Heart left ventricle (tissue), 16 donors: ENCODE results near the gene RAVER1. TPM values are rescaled to one million over a fixed set of nuclear protein-coding genes. Genes with fewer than 3 reads are reported as not detected.
A peak's percentile ranks its signal among the peaks of the same experiment; 100 is the strongest.
"Not testable (repeated sequence)": the region's sequence is repeated elsewhere in the genome, so short reads cannot be mapped to it uniquely, and the experiment has no call there.

Experiments used
- ATAC-seq, 4 donors: fragments of 200-7000 bp; cut with Tn5 transposase; one replicate each; pipeline ENCODE4 v1.9.1; 2020 to 2022; ENCODE audit warnings: moderate library complexity in 4 of 4, mild to moderate bottlenecking in 3 of 4, moderate number of reproducible peaks in 1 of 4
- DNase-seq, 5 donors: peaks; one replicate each; pipeline ENCODE4 v3.0.0-alpha.2; 2020
- H3K27ac ChIP-seq, 12 donors: fragments of 200-600 bp; sonication (generic) in 4 of 12; one replicate each; pipeline versions ENCODE4 v1.5.0 to v1.8.0; 2016 to 2022; ENCODE audit warnings: mild to moderate bottlenecking in 2 of 12
- H3K27me3 ChIP-seq, 9 donors: fragments of 200-600 bp; sonication (generic) in 2 of 9; one replicate each; pipeline versions ENCODE4 v1.5.1 to v1.8.0; 2016 to 2022; ENCODE audit warnings: mild to moderate bottlenecking in 3 of 9
- H3K36me3 ChIP-seq, 9 donors: fragments of 200-600 bp; sonication (generic) in 2 of 9; one replicate each; pipeline versions ENCODE4 v1.5.0 to v1.8.0; 2018 to 2022; ENCODE audit warnings: mild to moderate bottlenecking in 2 of 9
- H3K4me1 ChIP-seq, 12 donors: fragments of 200-600 bp; sonication (generic) in 4 of 12; one replicate each; pipeline versions ENCODE4 v1.5.0 to v1.8.0; 2016 to 2022; ENCODE audit warnings: mild to moderate bottlenecking in 3 of 12
- H3K4me3 ChIP-seq, 12 donors: fragments of 200-600 bp; sonication (generic) in 4 of 12; one replicate each; pipeline versions ENCODE4 v1.5.0 to v1.8.0; 2017 to 2022; ENCODE audit warnings: mild to moderate bottlenecking in 9 of 12, moderate library complexity in 4 of 12
- H3K9me3 ChIP-seq, 12 donors: fragments of 200-600 bp; sonication (generic) in 4 of 12; one replicate each; pipeline versions ENCODE4 v1.5.0 to v1.8.0; 2016 to 2022; ENCODE audit warnings: mild to moderate bottlenecking in 1 of 12
- POLR2A ChIP-seq, 2 donors: fragments of 450-650 bp; IDR thresholded peaks; one replicate each; pipeline ENCODE4 v1.6.1; 2017; ENCODE audit warnings: antibody characterized with exemption in 2 of 2, mild to moderate bottlenecking in 2 of 2, moderate library complexity in 2 of 2
- WGBS, 4 donors: extraction: QIAGEN DNeasy Blood & Tissue Kit in 2 of 4; methylation state at CpG; one replicate each; pipeline versions ENCODE4 v1.1.5 to v1.1.7; 2013 to 2018; 5-methylcytosine and 5-hydroxymethylcytosine counted together
- intact Hi-C, 10 donors: fragments of 100-400 bp; cut with DNase I; formaldehyde crosslinking; loops; one replicate each; pipeline versions ENCODE4 v1.11.1 to v1.14.2; 2022
- polyA plus RNA-seq, 2 donors: library from polyadenylated mRNA; stranded (reverse); fragments of 200-250 nt; gene quantifications; one replicate each; pipeline ENCODE4 v1.2.3, GENCODE V29; 2013
- total RNA-seq, 9 donors: library from RNA; depleted of rRNA in 2 of 9; stranded (reverse); fragments of >200 nt in 2 of 9; fragmentation: NEBNext Ultra II Directional in 3 of 9; extraction: Animal tissue kit (Norgen Biotek cat#: 25700) in 3 of 9; gene quantifications; one replicate each; pipeline versions ENCODE4 v1.1.0 to v1.2.4, GENCODE V29; 2016 to 2023
- TF ChIP-seq, protein P1 (sequence below), 12 donors: fragments of 200-600 bp; sonication (generic) in 4 of 12; IDR thresholded peaks; one replicate each; pipeline versions ENCODE4 v1.5.0 to v1.8.0; 2018 to 2022; ENCODE audit warnings: antibody characterized with exemption in 12 of 12, mild to moderate bottlenecking in 5 of 12
- donor health status: ischemic (EF 13 %, LVEDD 7.1; RV severe dilation, severe dysfunction).
- donor health status: healthy with polysubstance abuse.
- donor health status: DM: no; HTN: yes; CAD: no.
- donor health status: DM: no; HTN: no; CAD: no.
- donor health status: ischemic (EF 25% LVEDD 6.9; RV normal size, moderate dysfunction).
- donor health status: ischemic (EF 25% LVEDD 5.7; RV mildly dilated, moderate dysfunction).
- donor health status: healthy.
- donor health status: DM: yes; HTN: yes; CAD: no.
- donor health status: ischemic (EF 35%, LVEDD 5.7; RV mildly dilated, moderate dysfunction).
- donor health status: nonischemic (EF 11% LVEDD 7.7; RV severe dilation, severe dysfunction).
- donor health status: DM: yes; HTN: yes; CAD: no.
- donor health status: PGD.
- donor health status: ischemic (EF 29% LVEDD 5.4; RV normal size, mild dysfunction).
- donor health status: nonischemic (EF 23%, LVEDD 6.1; RV moderate dilation, normal function).

RAVER1 gene
- total and polyA plus RNA-seq, 11 donors: 5.9 to 22.5 (median 14.0) TPM

GRCh38 chr19:10372690-10373089 lies 39.4 kb upstream of the RAVER1 start:
- 89 to 96% (median 92%) methylated on average over 3 of the region's 3 CpGs for WGBS, 4 donors
- TF ChIP-seq, protein P1, sequence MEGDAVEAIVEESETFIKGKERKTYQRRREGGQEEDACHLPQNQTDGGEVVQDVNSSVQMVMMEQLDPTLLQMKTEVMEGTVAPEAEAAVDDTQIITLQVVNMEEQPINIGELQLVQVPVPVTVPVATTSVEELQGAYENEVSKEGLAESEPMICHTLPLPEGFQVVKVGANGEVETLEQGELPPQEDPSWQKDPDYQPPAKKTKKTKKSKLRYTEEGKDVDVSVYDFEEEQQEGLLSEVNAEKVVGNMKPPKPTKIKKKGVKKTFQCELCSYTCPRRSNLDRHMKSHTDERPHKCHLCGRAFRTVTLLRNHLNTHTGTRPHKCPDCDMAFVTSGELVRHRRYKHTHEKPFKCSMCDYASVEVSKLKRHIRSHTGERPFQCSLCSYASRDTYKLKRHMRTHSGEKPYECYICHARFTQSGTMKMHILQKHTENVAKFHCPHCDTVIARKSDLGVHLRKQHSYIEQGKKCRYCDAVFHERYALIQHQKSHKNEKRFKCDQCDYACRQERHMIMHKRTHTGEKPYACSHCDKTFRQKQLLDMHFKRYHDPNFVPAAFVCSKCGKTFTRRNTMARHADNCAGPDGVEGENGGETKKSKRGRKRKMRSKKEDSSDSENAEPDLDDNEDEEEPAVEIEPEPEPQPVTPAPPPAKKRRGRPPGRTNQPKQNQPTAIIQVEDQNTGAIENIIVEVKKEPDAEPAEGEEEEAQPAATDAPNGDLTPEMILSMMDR (IDR thresholded peaks at IDR 0.05): no peak
- no peak for TF ChIP-seq POLR2A (IDR thresholded peaks at IDR 0.05)
- intact Hi-C loops: no loop called here
- no peaks in the 10 kb centered on the region for H3K27me3 ChIP-seq
- peaks cover 0 to 16% (median 0%) of the 10 kb centered on the region in 12 donors for H3K4me1 ChIP-seq
- peak in 1 of 4 donors; percentile 31 for ATAC-seq
- peak overlapping the region in 1 of 12 donors; percentile 33 for H3K27ac ChIP-seq
- peaks cover 0 to 79% (median 68%) of the 10 kb centered on the region in 9 donors for H3K36me3 ChIP-seq
- no peak for DNase-seq
- H3K4me3 ChIP-seq: no peak overlapping the region
- H3K9me3 ChIP-seq: no peaks in the 10 kb centered on the region

- Histone ChIP-seq H3K9me3 (no peaks in the 10 kb centered on the region), H3K27me3 (no peaks in the 10 kb centered on the region), H3K27ac (no peak overlapping the region), H3K4me3 (no peak overlapping the region), H3K4me1 (peaks cover 0 to 9% (median 0%) of the 10 kb centered on the region in 12 donors), H3K36me3 (peaks cover 3 to 95% (median 88%) of the 10 kb centered on the region in 9 donors)
- DNase-seq: no peak
- 92 to 95% (median 93%) methylated on average over 15 of the region's 15 CpGs for WGBS, 4 donors
- intact Hi-C loops: no loop called here
- ATAC-seq: no peak
- TF ChIP-seq, protein P1 (IDR thresholded peaks at IDR 0.05): no peak
- no peak for TF ChIP-seq POLR2A (IDR thresholded peaks at IDR 0.05)
Observed at GRCh38 chr19:10368101-10368803, 34.9 kb upstream of the RAVER1 start.

DNA sequence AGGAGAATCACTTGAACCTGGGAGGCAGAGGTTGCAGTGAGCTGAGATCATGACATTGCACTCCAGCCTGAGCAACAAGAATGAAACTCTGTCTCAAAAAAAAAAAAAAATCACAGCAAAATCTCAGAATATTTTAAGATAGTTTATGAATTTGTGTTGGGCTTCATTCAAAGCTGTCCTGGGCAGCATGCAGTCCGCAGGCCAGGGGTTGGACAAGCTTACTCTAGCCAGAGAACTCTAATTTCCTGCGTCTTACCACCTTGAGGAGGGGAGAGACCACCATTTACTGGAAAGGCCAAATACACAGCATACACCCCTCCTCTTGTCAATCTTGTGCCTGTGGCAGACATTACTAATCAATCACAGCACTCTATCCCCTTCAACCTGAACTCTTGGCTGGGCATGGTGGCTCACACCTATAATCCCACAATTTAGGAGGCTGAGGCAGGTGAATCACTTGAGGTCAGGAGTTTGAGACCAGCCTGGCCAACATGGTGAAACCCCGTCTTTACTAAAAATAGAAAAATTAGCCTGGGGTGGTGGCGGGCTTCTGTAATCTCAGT lies 33.7 kb upstream of the RAVER1 start:
- H3K27ac ChIP-seq, H3K4me1 ChIP-seq, H3K9me3 ChIP-seq, ATAC-seq, H3K4me3 ChIP-seq, DNase-seq, H3K27me3 ChIP-seq, intact Hi-C loops: not testable (repeated sequence)
- peaks cover 3 to 98% (median 89%) of the 10 kb centered on the region in 9 donors for H3K36me3 ChIP-seq
- 98 to 100% (median 98%) methylated on average over 4 of the region's 4 CpGs for WGBS, 4 donors

GRCh38 chr19:10365518-10365917 lies 32.2 kb upstream of the RAVER1 start:
- no peak overlapping the region for H3K4me3 ChIP-seq
- TF ChIP-seq, protein P1 (IDR thresholded peaks at IDR 0.05): no peak
- no peak for TF ChIP-seq POLR2A (IDR thresholded peaks at IDR 0.05)
- ATAC-seq (peak in 1 of 4 donors; percentile 14), DNase-seq (no peak)
- no peaks in the 10 kb centered on the region for H3K27me3 ChIP-seq
- intact Hi-C loops: no loop called here
- H3K9me3 ChIP-seq: no peaks in the 10 kb centered on the region
- H3K27ac ChIP-seq: no peak overlapping the region
- peaks cover 3 to 100% (median 89%) of the 10 kb centered on the region in 9 donors for H3K36me3 ChIP-seq
- H3K4me1 ChIP-seq: no peaks in the 10 kb centered on the region
- 95 to 97% (median 95%) methylated on average over 23 of the region's 23 CpGs for WGBS, 4 donors
